Skin of body (tissue), 2 donors: ENCODE measurements around the gene BCL10. TPM values are rescaled to one million over a fixed set of nuclear protein-coding genes. Genes with fewer than 3 reads are reported as not detected.
"Not testable (repeated sequence)": the region's sequence is repeated elsewhere in the genome, so short reads cannot be mapped to it uniquely, and the experiment has no call there.

Source experiments
- DNase-seq: peaks from one replicate; lab custom pipeline; 2025; lab: John Stamatoyannopoulos, UW
- total RNA-seq: library from RNA; depleted of rRNA; stranded (reverse); fragments of >200 nt; gene quantifications from one replicate; pipeline ENCODE4 v1.2.3, GENCODE V29; 2014

The BCL10 gene
- total RNA-seq, 1 donor from 2014 or later, result 25.3 TPM

- DNase-seq, result no peak
These were observed 9.1 kb downstream of the BCL10 start for GRCh38 chr1:85267313-85267712.

- no peak for DNase-seq
These were observed 12.3 kb downstream of the BCL10 start for GRCh38 chr1:85264150-85264549.

DNA sequence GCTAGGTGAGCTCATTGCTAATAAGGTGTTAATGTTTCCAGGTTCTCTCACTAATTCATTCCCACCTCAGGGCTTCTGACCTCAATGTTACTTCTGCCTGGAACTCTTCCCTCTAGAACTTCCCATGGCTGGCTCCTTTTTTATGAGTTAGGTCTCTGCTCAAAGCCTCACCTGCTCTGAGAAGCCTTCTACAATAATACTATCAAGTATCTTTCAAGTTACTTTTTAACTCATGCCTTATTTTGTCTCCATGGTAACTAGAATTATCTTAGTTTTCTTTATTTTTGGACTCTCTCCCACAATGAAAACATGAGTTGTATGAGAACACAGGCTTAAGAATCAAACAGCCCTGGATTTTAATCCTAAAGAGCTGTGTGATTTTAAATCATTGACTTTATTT is 13.4 kb downstream of the BCL10 start:
- no peak for DNase-seq

GRCh38 chr1:85259912-85260274 is 16.5 kb downstream of the BCL10 start:
- DNase-seq, result peak; percentile 96

DNA sequence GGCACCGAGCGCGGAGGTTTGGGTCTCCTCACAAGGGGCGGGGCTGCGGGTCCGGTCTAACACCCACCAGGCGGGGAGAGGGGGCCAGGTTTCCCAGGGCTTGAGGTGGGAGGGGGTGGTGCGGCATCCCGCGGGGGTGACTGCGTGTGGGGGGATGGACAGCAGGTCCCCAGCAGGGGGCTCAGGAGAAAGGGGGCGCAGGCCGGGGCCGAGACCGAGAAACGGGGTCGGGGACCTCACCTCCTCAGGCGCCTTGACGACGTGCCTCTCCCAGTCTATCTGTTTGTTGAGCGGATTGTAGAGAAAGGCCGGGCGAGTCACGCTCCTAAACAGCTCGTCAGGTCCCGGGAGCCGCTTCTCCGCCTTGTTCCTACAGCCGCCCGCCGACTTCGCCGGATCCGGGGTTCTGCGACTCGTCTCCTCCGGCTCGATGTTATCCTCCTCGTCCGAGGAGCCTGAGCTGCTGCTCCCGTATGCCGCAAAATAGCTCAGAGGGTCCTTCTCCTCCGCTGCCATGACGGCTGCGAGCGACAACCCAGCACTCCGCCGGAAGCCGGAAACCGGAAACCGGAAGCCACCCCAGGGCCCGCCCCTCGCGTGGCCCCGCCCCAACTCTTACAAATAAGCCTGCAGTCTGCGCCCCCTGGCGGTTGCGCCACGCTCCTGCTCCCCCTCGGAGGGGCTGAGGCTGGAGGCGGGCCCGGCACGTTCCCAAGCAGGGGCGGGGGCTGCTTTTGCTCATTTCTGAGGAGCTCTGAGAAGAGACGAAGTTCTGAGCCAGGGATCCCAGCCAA is 17.1 kb downstream of the BCL10 start, which contains the start of gene C1orf52:
C1orf52 (minus strand) TSS at position 545 of the 794 bp plus-strand sequence; CDS start at position 516, 29 bp downstream.
- peak; percentile 96 for DNase-seq

DNA sequence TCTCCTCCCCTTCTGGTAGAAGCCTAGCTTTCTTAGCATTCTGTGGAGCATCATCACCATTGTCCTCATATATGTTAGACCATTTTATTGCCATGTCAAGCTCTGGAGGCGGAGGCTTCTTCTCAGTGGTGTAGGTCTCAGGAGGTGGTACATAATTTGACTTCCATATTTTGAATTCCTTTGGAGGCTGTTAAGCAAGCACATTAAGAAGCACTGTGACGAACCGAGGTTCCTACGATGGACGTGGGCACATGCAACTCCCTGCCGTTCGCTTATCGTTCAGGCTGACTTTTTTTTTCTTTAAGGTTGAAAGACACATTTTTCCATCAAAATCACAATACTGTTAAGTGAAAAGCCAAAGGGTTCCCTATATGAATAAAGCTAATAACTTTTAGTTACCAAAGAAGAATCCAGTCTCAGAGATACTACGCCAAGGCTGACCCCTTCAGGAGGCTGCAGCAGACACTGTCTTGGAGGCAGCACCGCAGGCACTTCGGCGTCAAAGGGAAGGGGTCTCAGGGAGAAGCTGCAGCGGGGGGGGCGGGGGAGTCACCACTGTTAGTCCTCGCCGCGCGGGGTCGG is 17.8 kb downstream of the BCL10 start:
- no peak for DNase-seq

- DNase-seq, result not testable (repeated sequence)
These were observed 27.4 kb downstream of the BCL10 start for GRCh38 chr1:85249042-85249441.

- no peak for DNase-seq
These were observed 30.5 kb downstream of the BCL10 start for GRCh38 chr1:85245891-85246290.

DNA sequence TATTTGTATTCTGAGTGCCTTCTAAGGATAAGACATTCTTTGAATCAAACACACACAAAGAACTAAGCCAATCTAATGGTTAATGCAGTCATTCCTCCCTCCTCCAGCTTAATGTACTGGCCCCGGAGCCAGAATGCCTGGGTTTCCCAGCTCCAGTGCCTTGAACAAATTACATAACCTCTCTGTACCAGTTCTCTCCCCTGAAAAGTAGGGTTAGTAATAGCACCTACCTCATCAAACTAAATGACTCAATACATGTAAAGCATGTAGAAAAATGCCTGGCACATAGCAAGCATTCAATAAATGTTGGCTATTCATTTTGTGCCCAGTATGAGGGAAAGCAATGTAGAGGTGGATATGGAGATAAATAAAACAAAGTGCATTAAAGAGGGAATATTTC is 31.0 kb downstream of the BCL10 start:
- DNase-seq, result no peak

DNA sequence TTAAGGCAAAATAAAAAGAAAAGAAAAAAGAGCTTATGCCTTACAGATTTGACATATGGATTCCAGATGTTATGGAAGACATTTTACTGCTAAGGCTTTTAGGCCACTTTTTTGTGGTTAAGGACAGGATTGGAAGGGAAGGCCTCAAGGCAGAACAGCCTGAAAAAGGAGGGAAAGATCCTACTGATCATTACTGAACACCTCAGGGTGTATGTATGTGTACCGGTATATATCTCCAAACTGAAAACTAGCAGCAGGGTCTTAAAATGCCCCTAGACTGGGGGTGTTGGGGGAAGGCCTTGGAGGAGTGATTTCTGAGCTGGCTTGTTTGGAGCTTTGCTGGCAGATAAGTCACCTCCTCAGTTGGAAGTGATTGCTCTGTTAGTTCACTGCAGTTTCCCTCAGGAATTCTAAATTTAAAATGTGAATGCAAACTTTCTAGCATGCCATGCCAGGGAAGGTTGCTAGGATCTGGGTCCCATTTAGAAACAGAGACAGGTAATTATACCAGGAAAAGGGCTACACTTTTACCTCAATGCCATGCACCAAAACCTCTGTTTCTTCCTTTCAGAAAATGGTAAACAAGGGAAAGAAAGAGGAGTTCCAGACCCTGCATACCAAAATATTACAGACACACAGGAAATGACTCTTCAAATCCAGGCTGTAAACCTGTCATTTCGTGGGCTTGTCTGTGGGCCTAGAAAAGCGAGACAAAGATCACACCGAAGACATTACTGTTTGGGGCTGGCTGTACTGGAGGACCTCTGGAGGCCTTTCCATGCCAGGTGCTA is 32.0 kb downstream of the BCL10 start:
- DNase-seq, result peak; percentile 93

GRCh38 chr1:85243372-85243771 is 33.1 kb downstream of the BCL10 start:
- DNase-seq, result peak; percentile 49

- DNase-seq, result peak; percentile 21
These were observed 35.8 kb downstream of the BCL10 start for GRCh38 chr1:85240643-85241042.

DNA sequence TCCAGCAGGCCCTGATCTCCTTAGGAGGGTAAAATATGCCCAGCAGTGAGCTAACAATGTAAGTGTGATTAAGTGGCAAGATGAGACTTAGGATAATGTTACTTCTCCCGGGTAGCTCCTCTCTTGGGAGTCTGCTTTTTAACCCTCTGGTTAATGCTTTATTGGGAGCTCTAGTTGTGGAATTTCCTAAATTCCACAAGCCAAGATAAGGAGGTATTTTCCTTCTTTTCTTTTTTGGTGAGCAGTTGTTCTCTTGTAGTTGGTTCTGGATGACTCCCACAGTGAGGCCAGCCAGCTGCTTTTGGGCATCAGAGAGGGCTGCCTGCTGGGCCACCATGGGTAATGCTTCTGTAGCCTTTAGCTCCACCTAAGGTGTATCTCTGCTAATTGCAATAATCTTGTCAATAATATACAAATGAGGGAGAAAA is 36.2 kb downstream of the BCL10 start:
- DNase-seq, result no peak

DNA sequence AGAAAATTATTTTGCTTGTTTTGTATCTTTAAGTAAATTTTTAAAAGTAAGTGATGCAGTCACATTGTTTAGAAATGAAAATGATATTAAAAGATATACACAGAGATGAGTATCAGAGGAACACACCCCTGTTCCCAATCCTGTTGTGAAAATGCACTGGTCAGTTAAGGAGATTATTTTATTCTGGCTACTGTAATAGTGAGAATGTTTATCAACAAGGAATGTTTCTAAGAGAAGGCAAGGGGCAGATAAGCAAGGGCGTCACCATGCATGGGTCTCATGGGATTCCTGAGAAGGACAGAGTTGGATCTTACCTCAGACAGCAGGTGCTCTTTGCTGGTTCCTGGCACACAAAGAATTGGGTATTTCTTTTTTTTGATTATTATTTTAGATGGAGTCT is 38.8 kb downstream of the BCL10 start:
- DNase-seq, result no peak

- no peak for DNase-seq
These were observed 46.0 kb downstream of the BCL10 start for GRCh38 chr1:85230305-85230977.

DNA sequence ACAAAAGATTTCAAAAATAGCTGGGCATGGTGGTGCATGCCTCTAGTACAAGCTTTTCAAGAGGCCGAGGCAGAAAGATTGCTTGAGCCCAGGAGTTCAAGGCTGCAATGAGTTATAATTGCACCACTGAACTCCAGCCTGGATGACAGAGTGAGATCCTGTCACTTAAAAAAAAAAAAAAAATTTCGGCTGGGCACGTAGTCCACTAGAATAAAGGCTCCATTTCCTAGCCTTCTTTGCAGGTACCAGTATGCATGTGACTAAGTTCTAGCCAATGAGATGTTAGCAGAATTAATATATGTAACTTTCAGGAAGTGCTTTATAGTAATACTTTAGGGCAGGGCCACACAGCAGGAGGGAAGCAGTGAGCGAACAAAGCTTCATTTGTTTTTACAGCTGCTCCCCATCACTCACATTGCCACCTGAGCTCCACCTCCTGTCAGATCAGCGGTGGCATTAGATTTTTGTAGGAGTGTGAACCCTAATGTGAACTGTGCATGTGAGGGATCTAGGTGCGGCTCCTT is 46.8 kb downstream of the BCL10 start:
- DNase-seq, result no peak

- peak; percentile 63 for DNase-seq
These were observed 47.5 kb downstream of the BCL10 start for GRCh38 chr1:85228972-85229371.

DNA sequence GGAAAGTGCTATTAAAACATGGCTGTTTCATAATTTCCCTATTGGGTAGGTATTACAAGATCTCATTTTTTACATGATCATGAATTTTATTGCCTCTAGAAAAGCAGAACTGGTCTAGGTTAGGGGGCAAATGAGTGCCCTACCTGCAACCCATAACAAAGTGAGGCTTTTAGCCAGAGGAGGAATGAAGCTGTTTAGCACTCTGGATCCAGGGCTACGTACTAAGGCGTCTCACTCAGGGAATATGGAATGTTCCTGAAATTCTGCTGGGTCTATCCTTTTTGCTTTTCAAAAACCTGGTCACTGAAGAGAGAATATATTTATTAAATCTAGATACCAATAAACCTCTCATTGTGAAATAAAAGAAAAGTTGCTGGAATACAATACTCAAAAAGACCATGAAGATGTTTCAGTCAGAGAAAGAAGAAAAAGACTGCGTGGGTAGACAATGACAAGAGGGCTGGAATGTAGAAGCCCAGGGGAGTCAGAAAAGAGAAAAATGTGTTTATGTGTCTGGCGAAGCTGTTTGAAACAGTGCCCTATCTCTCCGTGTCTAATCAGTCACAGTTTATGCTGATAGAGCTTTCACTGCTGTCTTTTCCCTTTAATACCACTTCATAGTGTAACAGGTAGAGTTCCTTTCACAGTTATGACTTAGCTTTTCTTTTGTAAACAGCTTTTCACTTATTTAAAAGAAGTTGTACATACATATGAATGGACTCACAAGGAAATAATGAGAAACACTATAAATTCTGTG is 50.6 kb downstream of the BCL10 start:
- peak; percentile 46 for DNase-seq

DNA sequence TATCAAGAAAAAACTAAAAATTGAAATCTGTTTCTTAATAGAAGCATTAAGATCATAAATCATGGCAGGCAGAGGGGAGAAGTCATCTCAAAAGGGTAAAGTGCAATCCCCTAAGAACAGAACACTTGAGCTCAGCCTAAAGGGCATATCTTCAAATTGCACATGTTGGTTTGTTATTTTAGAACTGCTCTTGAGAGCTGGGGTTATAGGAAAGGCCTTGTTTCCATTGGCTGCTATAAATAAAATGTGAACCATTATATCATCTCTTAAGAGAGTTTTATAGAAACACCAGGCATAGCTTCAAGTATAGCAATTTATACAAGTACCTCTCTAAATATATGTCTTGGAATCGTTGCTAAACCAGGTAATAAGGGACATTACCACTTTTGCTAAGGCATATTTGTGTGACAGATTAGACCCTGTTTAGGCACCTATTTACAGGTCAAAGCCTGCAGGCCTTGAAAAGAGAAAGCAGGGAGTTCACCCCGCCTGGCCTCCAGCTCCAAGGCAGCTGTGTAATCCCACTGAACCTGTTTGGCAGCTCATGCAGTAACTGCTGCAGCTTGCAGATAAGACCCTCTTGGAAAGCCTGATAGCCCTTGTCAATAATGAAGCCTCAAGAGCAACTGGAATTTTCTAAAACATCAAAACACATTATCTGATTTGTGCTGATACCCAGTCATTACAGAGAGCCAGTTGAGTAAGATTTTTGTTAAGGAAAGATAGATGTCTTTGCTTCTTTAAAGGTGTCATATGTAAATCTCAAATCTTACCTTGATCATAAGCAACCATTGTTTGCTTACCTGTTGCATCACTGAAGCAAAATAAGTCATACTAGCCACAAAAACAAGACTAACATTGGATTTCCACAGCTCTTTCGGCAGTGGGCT is 51.5 kb downstream of the BCL10 start:
- DNase-seq, result peak; percentile 60

GRCh38 chr1:85224295-85224694 is 52.1 kb downstream of the BCL10 start:
- no peak for DNase-seq
